ENCODE results near the gene C2orf78. TPM values are rescaled to one million over a fixed set of nuclear protein-coding genes. Genes with fewer than 3 reads are reported as not detected.

C2orf78 gene
- total and polyA plus RNA-seq, 4 donors = 0.02 TPM; not detected in 3

DNA sequence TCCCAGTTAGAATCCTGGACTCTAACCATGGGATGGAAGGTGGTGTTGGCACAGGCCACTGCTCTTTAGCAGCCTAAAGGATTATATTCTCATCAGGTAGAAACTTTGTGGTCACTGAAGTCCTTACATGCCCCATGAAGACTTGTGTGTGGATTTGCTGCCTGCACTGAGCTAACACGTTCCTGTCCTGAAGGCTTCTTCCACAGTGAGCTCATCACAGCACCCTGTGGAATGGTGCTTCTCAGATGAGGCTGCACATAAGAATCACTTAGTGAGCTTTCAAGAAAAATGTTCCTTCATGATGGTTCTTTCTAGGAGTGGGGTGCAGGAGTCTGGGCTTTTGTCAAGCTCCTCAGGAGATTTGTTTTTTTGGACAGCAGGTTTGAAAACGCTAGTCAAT is 71.5 kb downstream of the C2orf78 start:
- Histone ChIP-seq H3K27me3 (ENCODE audit: control insufficient read depth in 4 of 4, insufficient read depth in 4 of 4, low read length in 3 of 4) (no peaks in the 10 kb centered on the region), H3K36me3 (ENCODE audit: control insufficient read depth in 4 of 4, insufficient read depth in 3 of 4, low read depth in 1 of 4, low read length in 3 of 4) (peaks cover 11 to 68% (median 49%) of the 10 kb centered on the region in 4 donors), H3K27ac (ENCODE audit: low read depth in 1 of 2, low read length in 2 of 2) (no peak overlapping the region), H3K9me3 (ENCODE audit: control insufficient read depth in 4 of 4, low read length in 3 of 4) (no peaks in the 10 kb centered on the region), H3K4me3 (ENCODE audit: low read depth in 1 of 3, low read length in 3 of 3) (no peak overlapping the region), H3K4me1 (ENCODE audit: control insufficient read depth in 4 of 4, insufficient read depth in 4 of 4, low read length in 3 of 4) (no peaks in the 10 kb centered on the region), H3K9ac (ENCODE audit: low read depth in 1 of 2, low read length in 2 of 2) (no peak overlapping the region)
- no peak for DNase-seq (ENCODE audit: low spot score)
- TF ChIP-seq GABPA (IDR thresholded peaks at IDR 0.05 in 1 of 2, conservative IDR thresholded peaks at IDR 0.05 in 1 of 2) (no peak), ZBTB33 (IDR thresholded peaks at IDR 0.05) (no peak), FOXA2 (IDR thresholded peaks at IDR 0.05) (no peak), FOXA1 (IDR thresholded peaks at IDR 0.05) (no peak), HNF4A (conservative IDR thresholded peaks at IDR 0.05) (no peak), HNF4G (IDR thresholded peaks at IDR 0.05) (no peak), YY1 (IDR thresholded peaks at IDR 0.05) (no peak), RAD21 (IDR thresholded peaks at IDR 0.05) (no peak), TAF1 (conservative IDR thresholded peaks at IDR 0.05) (no peak), RXRA (IDR thresholded peaks at IDR 0.05) (no peak), NR2F2 (IDR thresholded peaks at IDR 0.05) (no peak), ATF3 (IDR thresholded peaks at IDR 0.05) (no peak), JUND (IDR thresholded peaks at IDR 0.05) (no peak), SP1 (IDR thresholded peaks at IDR 0.05) (no peak), EGR1 (IDR thresholded peaks at IDR 0.05; ENCODE audit: low read depth in 2 of 2) (no peak), REST (IDR thresholded peaks at IDR 0.05) (no peak)
- TF ChIP-seq, protein P1, sequence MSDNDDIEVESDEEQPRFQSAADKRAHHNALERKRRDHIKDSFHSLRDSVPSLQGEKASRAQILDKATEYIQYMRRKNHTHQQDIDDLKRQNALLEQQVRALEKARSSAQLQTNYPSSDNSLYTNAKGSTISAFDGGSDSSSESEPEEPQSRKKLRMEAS (IDR thresholded peaks at IDR 0.05) = no peak
- TF ChIP-seq, protein P2, sequence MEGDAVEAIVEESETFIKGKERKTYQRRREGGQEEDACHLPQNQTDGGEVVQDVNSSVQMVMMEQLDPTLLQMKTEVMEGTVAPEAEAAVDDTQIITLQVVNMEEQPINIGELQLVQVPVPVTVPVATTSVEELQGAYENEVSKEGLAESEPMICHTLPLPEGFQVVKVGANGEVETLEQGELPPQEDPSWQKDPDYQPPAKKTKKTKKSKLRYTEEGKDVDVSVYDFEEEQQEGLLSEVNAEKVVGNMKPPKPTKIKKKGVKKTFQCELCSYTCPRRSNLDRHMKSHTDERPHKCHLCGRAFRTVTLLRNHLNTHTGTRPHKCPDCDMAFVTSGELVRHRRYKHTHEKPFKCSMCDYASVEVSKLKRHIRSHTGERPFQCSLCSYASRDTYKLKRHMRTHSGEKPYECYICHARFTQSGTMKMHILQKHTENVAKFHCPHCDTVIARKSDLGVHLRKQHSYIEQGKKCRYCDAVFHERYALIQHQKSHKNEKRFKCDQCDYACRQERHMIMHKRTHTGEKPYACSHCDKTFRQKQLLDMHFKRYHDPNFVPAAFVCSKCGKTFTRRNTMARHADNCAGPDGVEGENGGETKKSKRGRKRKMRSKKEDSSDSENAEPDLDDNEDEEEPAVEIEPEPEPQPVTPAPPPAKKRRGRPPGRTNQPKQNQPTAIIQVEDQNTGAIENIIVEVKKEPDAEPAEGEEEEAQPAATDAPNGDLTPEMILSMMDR (IDR thresholded peaks at IDR 0.05; ENCODE audit: low read depth, low read length, missing input control) = no peak
- 96% methylated on average over 2 of the region's 2 CpGs for WGBS
